Measurements from ENCODE around the gene TSC1.

The TSC1 gene

GRCh38 chr9:132944294-132945185 lies at the start of gene TSC1:
Gene TSC1 (minus strand): TSS chr9:132944616. CDS start chr9:132928872, 15,744 bp downstream.
- peak; percentile 96 for DNase-seq

GRCh38 chr9:132993511-132993939 lies 49.1 kb upstream of the TSC1 start:
- no peak for DNase-seq

- DNase-seq, result no peak
Measured at GRCh38 chr9:132991351-132992300, 47.2 kb upstream of the TSC1 start.

- no peak for DNase-seq
Measured at GRCh38 chr9:132990781-132991180, 46.4 kb upstream of the TSC1 start.

- DNase-seq, result peak; percentile 20
Measured at GRCh38 chr9:132989998-132990557, 45.7 kb upstream of the TSC1 start.

- DNase-seq, result no peak
Measured at GRCh38 chr9:132989414-132989996, 45.1 kb upstream of the TSC1 start.

DNA sequence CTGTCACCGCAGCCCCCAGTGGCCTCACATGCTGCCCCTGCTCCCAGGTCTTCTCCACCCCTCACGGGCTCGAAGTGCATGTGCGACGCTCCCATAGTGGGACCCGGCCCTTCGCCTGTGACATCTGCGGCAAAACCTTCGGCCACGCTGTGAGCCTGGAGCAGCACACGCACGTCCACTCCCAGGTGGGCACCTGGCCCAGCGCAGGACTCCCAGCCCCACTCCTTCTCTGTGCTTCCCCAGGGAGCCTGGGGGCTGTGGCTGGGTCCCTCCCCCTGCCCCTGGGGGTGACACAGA lies 44.5 kb upstream of the TSC1 start:
- no peak for DNase-seq

DNA sequence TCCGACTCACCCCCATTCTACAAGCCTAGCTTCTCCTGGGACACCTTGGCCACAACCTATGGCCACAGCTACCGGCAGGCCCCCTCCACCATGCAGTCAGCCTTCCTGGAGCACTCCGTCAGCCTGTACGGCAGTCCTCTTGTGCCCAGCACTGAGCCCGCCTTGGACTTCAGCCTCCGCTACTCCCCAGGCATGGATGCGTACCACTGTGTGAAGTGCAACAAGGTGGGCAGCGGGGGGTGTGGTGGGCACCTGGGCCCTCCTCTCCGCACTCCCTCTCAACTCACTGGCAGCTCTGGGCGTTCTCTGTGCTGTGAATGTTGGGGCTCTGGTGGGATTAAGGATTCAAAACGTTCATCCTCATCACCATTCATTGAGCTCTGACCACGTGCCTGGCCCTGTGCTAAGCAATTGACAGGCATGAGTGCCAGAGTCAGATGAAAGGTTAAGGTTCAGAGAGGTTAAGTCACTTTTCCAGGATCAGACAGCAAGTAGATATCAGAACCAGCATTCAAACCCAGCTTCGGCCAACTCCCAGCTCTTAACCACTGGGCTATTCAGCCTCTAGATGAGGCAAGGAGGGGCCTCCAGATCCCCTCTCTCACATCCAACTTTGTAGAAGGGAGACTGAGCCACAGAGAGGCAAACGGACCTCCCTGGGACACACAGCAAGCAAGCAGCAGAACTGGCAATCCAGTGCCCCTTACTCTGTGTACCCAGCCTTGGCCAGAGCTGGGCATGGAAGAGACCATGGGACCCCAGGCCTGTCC lies 44.0 kb upstream of the TSC1 start:
- DNase-seq, result no peak

DNA sequence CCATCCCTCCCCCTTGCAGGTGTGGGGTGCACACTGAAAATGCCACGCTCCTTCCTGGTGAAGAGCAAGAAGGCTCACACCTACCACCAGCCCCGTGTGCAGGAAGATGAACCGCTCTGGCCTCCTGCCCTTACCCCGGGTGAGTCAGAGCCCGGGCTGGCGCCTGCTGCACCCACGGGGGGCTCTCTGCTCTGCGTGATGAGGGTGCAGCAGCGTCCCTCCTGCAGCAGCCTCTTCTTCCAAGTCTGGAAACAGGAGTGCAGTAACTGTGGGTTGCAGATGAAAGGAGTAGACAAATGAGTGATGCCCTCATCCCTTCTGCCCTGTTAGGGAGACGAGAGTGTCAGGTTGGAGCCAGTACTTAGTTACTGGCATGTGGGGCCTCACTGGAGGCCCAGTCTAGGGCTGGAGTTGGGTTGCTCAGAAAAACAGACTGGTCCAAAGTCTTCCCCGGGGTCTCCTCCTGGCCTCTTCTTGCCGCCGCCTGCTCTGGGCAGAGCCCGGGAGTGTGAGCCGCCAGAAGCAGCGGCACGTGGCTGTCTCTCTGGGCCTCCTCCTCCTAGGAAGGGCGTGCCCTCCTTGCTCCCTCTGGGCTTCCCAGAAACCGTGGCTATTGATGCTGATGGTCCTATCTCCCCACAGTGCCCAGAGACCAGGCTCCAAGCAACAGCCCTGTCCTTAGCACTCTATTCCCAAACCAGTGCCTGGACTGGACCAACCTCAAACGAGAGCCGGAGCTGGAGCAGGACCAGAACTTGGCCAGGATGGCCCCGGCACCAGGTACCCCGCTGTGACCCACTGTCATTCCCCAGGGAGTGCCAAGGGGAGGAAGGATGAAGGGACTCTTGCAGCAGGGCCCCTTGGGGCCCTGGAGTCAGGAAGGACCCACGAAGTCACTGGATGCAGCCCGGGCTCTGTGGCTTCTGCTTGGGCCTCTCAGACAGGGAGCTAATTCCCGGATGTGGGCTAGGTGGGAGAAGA lies 42.5 kb upstream of the TSC1 start:
- DNase-seq, result no peak

- no peak for DNase-seq
Measured at GRCh38 chr9:132986114-132986513, 41.7 kb upstream of the TSC1 start.

DNA sequence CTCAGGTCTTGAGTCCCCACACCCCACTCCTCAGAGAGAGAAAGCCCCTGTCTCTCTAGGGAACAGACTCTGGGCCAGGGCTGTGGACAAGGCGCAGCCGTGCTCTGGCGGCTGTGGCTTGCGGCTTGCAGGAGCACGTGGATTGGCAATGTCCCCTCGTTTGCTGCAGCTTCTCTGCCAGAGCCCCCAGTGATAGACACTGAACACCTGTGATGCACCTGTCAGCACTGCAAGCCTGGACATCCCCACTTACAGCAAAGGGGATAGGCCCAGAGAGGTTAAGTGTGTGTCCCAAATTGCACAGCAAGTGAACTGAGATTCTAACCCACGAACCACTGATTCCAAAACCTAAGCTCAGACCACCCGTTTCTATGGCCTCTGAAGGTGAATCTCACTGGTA lies 41.1 kb upstream of the TSC1 start:
- DNase-seq, result no peak

DNA sequence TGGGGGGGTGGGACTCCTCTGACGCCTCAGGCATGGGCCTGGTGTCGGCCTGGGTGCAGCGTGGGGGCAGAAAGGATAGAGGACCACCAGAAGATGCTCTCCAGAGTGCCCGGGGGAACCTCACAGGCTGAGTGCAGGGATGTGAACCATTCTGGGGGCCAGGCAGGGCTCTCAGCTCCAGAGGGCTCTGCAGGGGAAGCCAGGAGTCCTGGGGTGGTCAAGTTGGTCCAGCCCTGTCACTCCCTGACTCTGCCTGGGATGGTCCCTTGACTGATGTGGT lies 40.6 kb upstream of the TSC1 start:
- no peak for DNase-seq

DNA sequence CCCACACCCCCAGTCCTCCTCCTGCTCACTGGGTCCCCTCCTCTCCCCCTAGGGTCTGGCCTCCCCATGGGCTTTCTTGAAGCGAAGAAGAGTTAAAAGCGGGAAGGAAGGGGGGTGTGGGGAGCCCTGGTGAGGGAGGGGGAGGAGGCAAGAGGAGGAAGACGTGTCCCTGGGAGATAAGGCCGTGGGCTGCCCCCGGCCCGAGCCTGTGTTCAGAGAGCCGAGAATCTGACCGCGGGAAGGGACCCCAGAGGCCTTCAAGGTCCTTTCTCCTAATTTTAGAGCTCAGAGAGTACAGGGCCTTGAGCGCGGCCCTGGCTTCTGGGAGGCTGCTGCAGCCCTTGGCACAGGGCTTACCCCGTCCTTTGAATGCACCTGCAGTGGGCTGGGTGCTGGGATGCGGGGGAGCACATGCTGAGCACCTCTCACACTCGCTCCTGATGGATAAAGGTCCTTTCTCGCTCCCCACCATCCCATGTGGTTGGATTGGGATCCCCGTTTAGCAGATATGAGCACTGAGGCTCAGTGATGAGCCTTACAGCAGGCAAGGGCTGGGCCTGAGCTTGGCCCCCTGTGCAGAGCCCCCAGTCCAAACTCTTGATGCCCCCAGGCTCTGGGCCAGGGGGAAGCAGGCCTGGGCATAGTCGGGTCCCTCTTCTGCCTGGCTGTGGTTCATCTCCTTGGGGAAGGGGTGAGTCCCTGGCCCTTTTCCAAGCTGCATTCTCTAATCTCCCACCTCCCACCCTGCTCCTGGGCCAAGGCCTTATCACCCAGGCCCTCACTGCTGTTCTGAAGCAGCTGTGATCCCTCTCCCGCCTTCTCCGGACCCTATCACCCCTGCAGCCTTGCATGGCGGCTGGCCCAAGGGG lies 40.0 kb upstream of the TSC1 start:
- DNase-seq, result no peak

DNA sequence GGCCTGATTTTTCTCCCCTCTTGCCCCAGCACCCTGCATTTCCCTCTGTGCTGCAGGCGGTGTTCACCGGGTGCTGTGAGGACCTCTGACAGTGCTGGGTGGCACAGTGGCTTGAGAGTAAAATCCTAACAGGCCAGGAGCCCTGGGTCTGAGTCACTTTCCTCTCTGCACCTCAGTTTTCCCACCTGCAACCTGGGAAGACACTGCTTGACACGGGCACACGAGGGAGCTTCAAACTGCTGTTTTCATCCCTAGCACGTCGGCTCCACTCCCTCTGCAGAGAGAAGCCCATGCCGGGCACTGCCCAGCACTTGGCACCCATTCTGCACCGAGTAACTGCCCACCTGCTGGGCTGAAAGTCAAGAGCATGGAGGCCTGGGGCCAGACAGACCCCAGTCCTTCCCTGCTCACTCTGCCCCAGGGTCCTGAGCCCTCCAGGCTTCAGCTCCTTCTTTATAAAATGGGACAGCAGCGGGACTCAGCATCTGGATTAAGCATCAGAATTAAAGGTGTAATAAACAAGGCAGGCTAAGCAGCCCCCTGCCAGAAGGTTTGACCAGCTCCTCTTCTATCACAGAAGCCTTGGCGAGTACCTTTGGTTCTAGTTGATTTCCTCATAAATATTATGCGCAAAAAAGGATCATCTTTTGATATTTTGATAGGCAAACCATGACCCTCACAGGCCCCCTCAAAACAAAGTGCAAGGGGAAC lies 39.2 kb upstream of the TSC1 start:
- no peak for DNase-seq

DNA sequence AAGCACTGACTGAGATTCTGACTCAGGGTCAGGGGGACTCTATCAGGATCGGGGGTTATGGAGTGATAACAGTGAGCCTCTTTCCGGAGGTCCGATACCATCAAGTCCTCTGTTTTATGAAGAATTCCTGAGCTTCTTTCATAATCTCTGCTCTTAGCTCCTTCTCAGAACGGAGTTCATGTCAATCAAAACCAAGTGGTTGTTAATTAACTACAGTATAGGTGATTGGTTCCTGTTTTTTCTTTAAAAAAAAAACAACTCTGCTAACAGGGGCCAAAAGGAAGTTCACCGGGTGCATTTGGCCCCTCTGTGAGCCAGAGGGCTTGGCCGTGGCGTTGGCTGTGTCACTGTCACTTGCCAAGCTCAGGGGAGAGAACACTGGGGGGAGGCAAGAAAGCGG lies 38.0 kb upstream of the TSC1 start:
- DNase-seq, result no peak

- no peak for DNase-seq
Measured at GRCh38 chr9:132980157-132980556, 35.7 kb upstream of the TSC1 start.

- DNase-seq, result no peak
Measured at GRCh38 chr9:132978451-132979131, 34.2 kb upstream of the TSC1 start, which contains the start of gene GFI1B. Gene GFI1B (plus strand): TSS chr9:132978694. CDS start chr9:132986679, 7,985 bp downstream.

GRCh38 chr9:132978112-132978450 lies 33.7 kb upstream of the TSC1 start:
- no peak for DNase-seq

GRCh38 chr9:132976571-132976970 lies 32.2 kb upstream of the TSC1 start:
- no peak for DNase-seq

Data from NCI-H82 (cell line).